HepG2 (cell line): ENCODE results near the gene KRT4. TPM values are rescaled to one million over a fixed set of nuclear protein-coding genes. Genes with fewer than 3 reads are reported as not detected.

Experiments
- ATAC-seq: fragments of 200-7000 bp; cut with Tn5 transposase; 3 replicates; pipeline ENCODE4 v1.9.1; 2020; ENCODE audit warnings: mild to moderate bottlenecking, moderate library complexity
- BruUV-seq: library from RNA; stranded (reverse); fragments of 400-500 nt; replicated peaks from 2 replicates; lab custom pipeline; 2021; lab: Mats Ljungman, UMichigan
- CTCF ChIA-PET: fragments of 300-600 bp; formaldehyde crosslinking; extraction: SDS; loops from one replicate; lab custom pipeline; 2021; ENCODE audit warnings: low total read pairs, inconsistent platforms, low intra/inter-chr PET ratio; lab: Yijun Ruan, JAX
- POLR2A ChIA-PET: fragments of 350-600 bp; sonication (Branson Sonifier 250); formaldehyde crosslinking; loops from one replicate; lab custom pipeline; 2020; ENCODE audit warnings: antibody characterized with exemption, inconsistent platforms; lab: Yijun Ruan, JAX
- DNase-seq: peaks from one replicate; pipeline ENCODE4 v3.0.0-alpha.2; 2015; ENCODE audit warnings: low spot score
- FAIRE-seq: peaks from 3 replicates; lab custom pipeline; 2011; peaks lifted over from hg19 to GRCh38; lab: Jason Lieb, UNC
- H2AFZ ChIP-seq: one replicate; pipeline ENCODE4 v1.6.1; 2011; ENCODE audit warnings: low read length, inconsistent platforms
- H3K27ac ChIP-seq: fragments of 300-600 bp; 3 replicates; pipeline ENCODE4 v1.8.0; 2011; ENCODE audit warnings: mixed run types, mild to moderate bottlenecking, mixed read lengths, low read length, inconsistent platforms; ENCODE audit not compliant: insufficient read depth; ENCODE audit errors: extremely low read length
- H3K27me3 ChIP-seq, 2 experiments: fragments of 200-600 bp in 1 of 2; 2 replicates in 1 of 2; 3 replicates in 1 of 2; pipeline versions ENCODE4 v1.6.0 to v1.8.0; 2011; ENCODE audit warnings: low read length in 2 of 2, mild to moderate bottlenecking in 2 of 2, moderate library complexity in 2 of 2, inconsistent platforms in 1 of 2; ENCODE audit not compliant: insufficient read depth in 2 of 2, control insufficient read depth in 1 of 2
- H3K36me3 ChIP-seq, 2 experiments: fragments of 200-600 bp in 1 of 2; replicated peaks in 1 of 2; 2 replicates in 1 of 2; 3 replicates in 1 of 2; pipeline versions ENCODE4 v1.5.1 to v1.8.0; 2011; ENCODE audit warnings: low read length in 2 of 2, inconsistent platforms in 1 of 2; ENCODE audit not compliant: insufficient read depth in 2 of 2, control insufficient read depth in 1 of 2
- H3K4me1 ChIP-seq: 2 replicates; pipeline ENCODE4 v1.5.1; 2012; ENCODE audit warnings: low read length, inconsistent platforms; ENCODE audit not compliant: insufficient read depth
- H3K4me2 ChIP-seq: 2 replicates; pipeline ENCODE4 v1.6.0; 2011; ENCODE audit warnings: low read depth, low read length, inconsistent platforms
- H3K4me3 ChIP-seq, 3 experiments: fragments of 200-600 bp in 1 of 3; sonication (generic), shearing (Covaris generic) in 1 of 3; replicated peaks in 1 of 3; 2 replicates each; pipeline ENCODE4 v1.5.1; 2011 to 2016; ENCODE audit warnings: low read length in 3 of 3, inconsistent platforms in 2 of 3, low read depth in 2 of 3, mild to moderate bottlenecking in 2 of 3, control low read depth in 1 of 3, mixed read lengths in 1 of 3; ENCODE audit not compliant: insufficient read depth in 1 of 3
- H3K79me2 ChIP-seq: one replicate; pipeline ENCODE4 v1.6.1; 2011; ENCODE audit warnings: low read length, inconsistent platforms; ENCODE audit not compliant: insufficient read depth
- H3K9ac ChIP-seq: 2 replicates; pipeline ENCODE4 v1.6.0; 2011; ENCODE audit warnings: mild to moderate bottlenecking, low read depth, low read length, inconsistent platforms; ENCODE audit not compliant: insufficient read depth
- H3K9me3 ChIP-seq: 2 replicates; pipeline ENCODE4 v1.5.1; 2012; ENCODE audit warnings: mild to moderate bottlenecking, low read length
- H4K20me1 ChIP-seq: 2 replicates; pipeline ENCODE4 v1.6.0; 2011; ENCODE audit warnings: inconsistent platforms, mild to moderate bottlenecking, low read length, moderate library complexity; ENCODE audit not compliant: insufficient read depth
- AHR ChIP-seq: IDR thresholded peaks from 2 replicates; pipeline ENCODE4 v1.6.1; 2018; ENCODE audit warnings: missing genetic modification reagents, missing compliant biosample characterization
- FOSL1 ChIP-seq: sonication (generic); formaldehyde crosslinking; IDR thresholded peaks from 2 replicates; pipeline ENCODE4 v1.9.0; 2021; ENCODE audit warnings: missing genetic modification reagents, borderline replicate concordance
- JARID2 ChIP-seq: sonication (generic); formaldehyde crosslinking; IDR thresholded peaks from 2 replicates; pipeline ENCODE4 v1.8.1; 2023; ENCODE audit warnings: missing genetic modification reagents, inconsistent platforms; ENCODE audit not compliant: insufficient replicate concordance
- NFYC ChIP-seq: IDR thresholded peaks from 2 replicates; pipeline ENCODE4 v1.6.1; 2016; ENCODE audit warnings: missing genetic modification reagents, missing compliant biosample characterization
- PTBP1 ChIP-seq: fragments of 200-400 bp; formaldehyde crosslinking; IDR thresholded peaks from 2 replicates; pipeline ENCODE4 v1.6.1; 2018; ENCODE audit warnings: low read length, low read depth; ENCODE audit not compliant: poor library complexity, severe bottlenecking
- SMAD9 ChIP-seq: sonication (generic); formaldehyde crosslinking; IDR thresholded peaks from 2 replicates; pipeline ENCODE4 v1.5.1; 2020; ENCODE audit warnings: mild to moderate bottlenecking, missing genetic modification reagents
- SNAPC4 ChIP-seq: sonication (generic); formaldehyde crosslinking; IDR thresholded peaks from 2 replicates; pipeline ENCODE4 v1.4.0; 2020; ENCODE audit warnings: mild to moderate bottlenecking, missing genetic modification reagents
- ZIK1 ChIP-seq: sonication (generic); formaldehyde crosslinking; IDR thresholded peaks from 2 replicates; pipeline ENCODE4 v1.5.0; 2020; ENCODE audit warnings: mild to moderate bottlenecking, low read depth, missing genetic modification reagents, borderline replicate concordance
- ZNF280D ChIP-seq: sonication (generic); formaldehyde crosslinking; IDR thresholded peaks from 2 replicates; pipeline ENCODE4 v1.5.1; 2020; ENCODE audit warnings: mild to moderate bottlenecking, missing genetic modification reagents
- ZNF432 ChIP-seq: sonication (generic); formaldehyde crosslinking; IDR thresholded peaks from 2 replicates; pipeline ENCODE4 v1.5.0; 2020; ENCODE audit warnings: missing genetic modification reagents, mild to moderate bottlenecking, borderline replicate concordance
- ZNF598 ChIP-seq: sonication (generic); formaldehyde crosslinking; IDR thresholded peaks from 2 replicates; pipeline ENCODE4 v1.5.1; 2020; ENCODE audit warnings: mild to moderate bottlenecking, missing genetic modification reagents, borderline replicate concordance
- WGBS: methylation state at CpG from one replicate; pipeline ENCODE4 v1.1.6; 2017; ENCODE audit warnings: low lambda C conversion rate; 5-methylcytosine and 5-hydroxymethylcytosine counted together
- in situ Hi-C: cut with HindIII; loops from 2 replicates; pipeline ENCODE4 v1.10.0; 2017; ENCODE audit warnings: low pct_unique_long_range_greater_than_20kb; ENCODE audit not compliant: extremely low pct_ligation_motif_present
- intact Hi-C: fragments of 100-400 bp; cut with micrococcal nuclease; formaldehyde crosslinking; loops from one replicate; pipeline ENCODE4 v1.10.0; 2022; ENCODE audit not compliant: unreplicated experiment
- polyA plus RNA-seq, 8 experiments: library from polyadenylated mRNA; depleted of rRNA in 3 of 8; stranded (reverse) in 7 of 8; unstranded in 1 of 8; fragments of >200 nt; fragmentation: Illumina TruSeq in 4 of 8; extraction: Trizol in 4 of 8; gene quantifications; 2 replicates each; pipeline versions ENCODE4 v1.2.1 to v1.2.3, GENCODE V29; 2011 to 2016; ENCODE audit warnings: low read depth in 4 of 8, missing spikeins in 1 of 8, mixed read lengths in 1 of 8; ENCODE audit not compliant: insufficient read depth in 1 of 8
- total RNA-seq, 5 experiments: library from RNA; depleted of rRNA; stranded (reverse); fragments of >200 nt; fragmentation: Illumina TruSeq; extraction: Trizol; gene quantifications; 2 replicates each; pipeline ENCODE4 v1.2.3, GENCODE V29; 2016; ENCODE audit warnings: low read depth in 1 of 5

KRT4 gene
- total and polyA plus RNA-seq, 2 of the 13 experiments (the other 11 are each of a cell fraction or from before 2014, with no cell fraction given): not detected

- H4K20me1 ChIP-seq: no peaks in the 10 kb centered on the region
- BruUV-seq: no TSS peak
- H3K9me3 ChIP-seq: no peaks in the 10 kb centered on the region
- no peak for ATAC-seq
- H3K27me3 ChIP-seq: peaks cover 5 to 39% of the 10 kb centered on the region in 2 experiments
- H2AFZ ChIP-seq: no peak overlapping the region
- H3K36me3 ChIP-seq: no peaks in the 10 kb centered on the region
- CTCF ChIA-PET: no interaction called here
- FAIRE-seq: no peak
- in situ Hi-C loops (no loop called here), intact Hi-C loops (no loop called here)
- WGBS: 49% methylated on average over 12 of the region's 20 CpGs
- H3K4me2 ChIP-seq: no peak overlapping the region
- TF ChIP-seq ZNF598 (CRISPR knock-in tag) (no peak), NFYC (CRISPR knock-in tag) (no peak), ZNF280D (CRISPR knock-in tag) (no peak), ZNF432 (CRISPR knock-in tag) (no peak), JARID2 (no peak), SNAPC4 (CRISPR knock-in tag) (no peak), PTBP1 (no peak), SMAD9 (CRISPR knock-in tag) (no peak), AHR (CRISPR knock-in tag) (no peak), FOSL1 (no peak), ZIK1 (CRISPR knock-in tag) (no peak)
- POLR2A ChIA-PET: no interaction called here
- no peak overlapping the region for H3K4me3 ChIP-seq
- H3K4me1 ChIP-seq: no peaks in the 10 kb centered on the region
- no peak overlapping the region for H3K27ac ChIP-seq
- no peak overlapping the region for H3K9ac ChIP-seq
- no peaks in the 10 kb centered on the region for H3K79me2 ChIP-seq
- DNase-seq: no peak
Observed at GRCh38 chr12:52832985-52833905, 19.3 kb upstream of the KRT4 start.
